H1 (cell line): Measurements from ENCODE around the gene KLRF1. TPM values are rescaled to one million over a fixed set of nuclear protein-coding genes. Genes with fewer than 3 reads are reported as not detected.

ENCODE experiments used
- ATF3 ChIP-seq: IDR thresholded peaks from 2 replicates; pipeline ENCODE4 v1.6.1; 2011; ENCODE audit warnings: low read depth, mild to moderate bottlenecking, low read length; ENCODE audit not compliant: insufficient read depth
- E2F6 ChIP-seq: IDR thresholded peaks from 2 replicates; pipeline ENCODE4 v1.6.1; 2012; ENCODE audit warnings: inconsistent platforms
- EP300 ChIP-seq, 2 experiments: IDR thresholded peaks; 1 replicate in 1 of 2; 2 replicates in 1 of 2; pipeline ENCODE4 v1.6.1; 2011 to 2012; ENCODE audit warnings: low read depth in 2 of 2, low read length in 2 of 2, mild to moderate bottlenecking in 2 of 2, borderline replicate concordance in 1 of 2, inconsistent platforms in 1 of 2, moderate library complexity in 1 of 2
- GTF2F1 ChIP-seq: IDR thresholded peaks from 2 replicates; pipeline ENCODE4 v1.6.1; 2012; ENCODE audit warnings: low read depth, low read length, improper control_type of control experiment, borderline replicate concordance
- SP4 ChIP-seq: IDR thresholded peaks from 2 replicates; pipeline ENCODE4 v1.6.1; 2012; ENCODE audit warnings: low read length, inconsistent platforms
- polyA plus RNA-seq, 7 experiments: library from polyadenylated mRNA; depleted of rRNA in 3 of 7; stranded (reverse) in 5 of 7; unstranded in 2 of 7; fragments of >200 nt in 5 of 7; fragments of 200-250 nt in 2 of 7; gene quantifications; 1 replicate in 5 of 7; 2 replicates in 1 of 7; 4 replicates in 1 of 7; pipeline versions ENCODE4 v1.2.1 to v1.2.3, GENCODE V29; 2011 to 2013; ENCODE audit warnings: missing spikeins in 2 of 7, mixed read lengths in 2 of 7
- total RNA-seq: library from RNA; stranded (reverse); fragmentation: NEBNext Ultra II Directional; extraction: Animal tissue kit (Norgen Biotek cat#: 25700); gene quantifications from 2 replicates; pipeline ENCODE4 v1.2.1, GENCODE V29; 2021

Gene KLRF1
- total and polyA plus RNA-seq, 2 of the 8 experiments (the other 6 are each of a cell fraction or from before 2014, with no cell fraction given): not detected

- no peak for TF ChIP-seq E2F6
- no peak for TF ChIP-seq GTF2F1
- TF ChIP-seq ATF3: 0 out of 2 replicates have a peak, but pooled peaks have one; percentile 45
- peak in 1 of 2 experiments; percentile 67; a peak in 1 of 3 replicates for TF ChIP-seq EP300 (IDR thresholded peaks at IDR 0.05; ENCODE audit: borderline replicate concordance in 1 of 2, low read depth in 2 of 2, low read length in 2 of 2)
- no peak for TF ChIP-seq SP4
These were observed 29.3 kb upstream of the KLRF1 start (continued) for GRCh38 chr12:9797722-9798619.
